GM21737 (cell line): ENCODE results near the gene PLG.
"Not testable (repeated sequence)": the region's sequence is repeated elsewhere in the genome, so short reads cannot be mapped to it uniquely, and the experiment has no call there.

Experiments used
- ATAC-seq: cut with Tn5 transposase; IDR thresholded peaks from one replicate; pipeline ENCODE4 v1.9.1; 2021; ENCODE audit warnings: mild to moderate bottlenecking, moderate library complexity; ENCODE audit not compliant: unreplicated experiment

PLG gene

DNA sequence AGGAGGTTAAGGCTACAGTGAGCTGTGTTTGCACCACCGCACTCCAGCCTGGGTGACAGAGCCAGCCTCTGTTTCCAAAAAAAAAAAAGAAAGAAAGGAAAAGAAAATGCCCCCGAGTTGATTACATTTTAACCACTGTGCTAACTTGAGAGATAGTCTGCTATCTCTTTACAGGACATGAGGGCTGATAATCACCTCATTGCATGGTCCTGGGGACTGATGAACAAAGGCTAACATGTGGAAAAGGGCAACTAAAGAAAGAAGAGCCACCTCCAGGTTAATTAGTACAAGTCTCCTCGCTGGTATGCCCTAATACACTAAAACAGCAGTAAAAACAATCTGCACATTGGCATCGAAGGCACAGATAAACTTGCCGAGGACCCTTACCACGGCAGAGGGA lies 4.2 kb upstream of the PLG start:
- ATAC-seq, result no peak

DNA sequence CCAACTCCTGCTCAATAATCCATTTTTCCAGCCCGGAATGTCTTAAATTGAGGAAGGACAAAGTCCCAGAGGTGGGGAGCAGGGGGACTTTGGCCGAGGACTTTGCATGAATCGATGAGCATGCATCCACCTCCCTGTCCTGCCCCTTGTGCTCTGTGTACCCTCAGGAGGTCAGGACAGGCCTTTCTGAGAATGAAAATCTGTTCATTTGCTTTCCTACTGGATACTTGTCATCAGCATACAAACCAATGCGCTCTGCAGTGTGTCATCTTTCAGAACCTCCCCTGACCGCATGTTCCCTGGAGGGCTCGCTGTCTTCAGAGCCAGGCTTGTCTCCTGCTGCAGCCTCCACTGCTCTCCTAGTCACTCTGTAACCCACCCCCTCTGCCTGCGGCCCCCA lies 2.6 kb downstream of the PLG start:
- not testable (repeated sequence) for ATAC-seq

DNA sequence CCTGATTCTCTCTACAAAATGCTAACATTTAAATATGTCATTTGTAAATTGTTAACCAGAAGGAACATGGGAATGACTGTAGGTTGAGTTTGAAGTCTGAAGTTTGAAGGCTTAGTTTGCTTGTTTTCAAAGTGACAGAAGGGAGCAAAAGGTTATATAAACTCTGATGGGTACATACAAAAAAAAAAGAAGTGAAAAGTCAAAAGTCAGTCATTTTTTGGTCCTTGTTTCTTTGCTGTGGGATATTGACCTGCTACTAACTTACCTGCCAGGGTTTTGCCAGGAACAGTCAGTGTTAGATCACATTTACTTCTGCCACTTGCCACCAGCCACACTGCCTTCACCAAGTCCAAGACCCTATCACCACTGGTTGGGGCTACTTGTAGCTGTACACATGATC lies 6.9 kb downstream of the PLG start:
- not testable (repeated sequence) for ATAC-seq

DNA sequence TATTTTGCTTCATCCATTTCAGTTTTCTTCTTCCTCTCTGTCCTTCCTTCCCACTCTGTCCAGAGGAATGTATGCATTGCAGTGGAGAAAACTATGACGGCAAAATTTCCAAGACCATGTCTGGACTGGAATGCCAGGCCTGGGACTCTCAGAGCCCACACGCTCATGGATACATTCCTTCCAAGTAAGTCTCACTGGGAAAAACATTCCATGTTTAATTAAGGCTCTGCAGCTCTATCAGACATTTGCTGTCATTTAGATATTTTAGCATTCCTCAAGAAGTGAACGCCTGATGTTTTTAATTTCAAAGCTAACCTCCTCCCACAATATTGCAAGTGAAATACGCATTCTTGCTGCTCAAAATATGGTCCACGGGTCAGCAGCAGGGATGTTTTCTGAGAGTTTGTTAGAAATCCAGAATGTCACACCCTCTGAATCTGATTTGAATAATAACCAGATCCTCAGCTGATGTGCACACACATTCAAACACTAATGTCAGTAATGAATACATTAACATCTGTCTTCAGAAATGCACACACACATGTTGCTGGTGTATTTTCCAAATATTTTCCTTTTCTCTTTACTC lies 12.8 kb downstream of the PLG start:
- ATAC-seq, result no peak

DNA sequence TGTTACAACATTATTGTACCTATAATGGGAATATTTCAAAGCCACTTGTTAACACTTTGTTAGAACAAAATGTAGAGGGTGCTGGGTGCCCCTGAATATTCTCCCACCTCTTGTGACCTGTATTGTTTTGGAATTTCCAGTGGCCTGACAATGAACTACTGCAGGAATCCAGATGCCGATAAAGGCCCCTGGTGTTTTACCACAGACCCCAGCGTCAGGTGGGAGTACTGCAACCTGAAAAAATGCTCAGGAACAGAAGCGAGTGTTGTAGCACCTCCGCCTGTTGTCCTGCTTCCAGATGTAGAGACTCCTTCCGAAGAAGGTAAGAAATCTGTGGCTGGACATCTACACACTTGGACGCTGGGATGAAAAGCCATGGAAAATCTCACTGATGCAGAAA lies 28.9 kb downstream of the PLG start:
- no peak for ATAC-seq

DNA sequence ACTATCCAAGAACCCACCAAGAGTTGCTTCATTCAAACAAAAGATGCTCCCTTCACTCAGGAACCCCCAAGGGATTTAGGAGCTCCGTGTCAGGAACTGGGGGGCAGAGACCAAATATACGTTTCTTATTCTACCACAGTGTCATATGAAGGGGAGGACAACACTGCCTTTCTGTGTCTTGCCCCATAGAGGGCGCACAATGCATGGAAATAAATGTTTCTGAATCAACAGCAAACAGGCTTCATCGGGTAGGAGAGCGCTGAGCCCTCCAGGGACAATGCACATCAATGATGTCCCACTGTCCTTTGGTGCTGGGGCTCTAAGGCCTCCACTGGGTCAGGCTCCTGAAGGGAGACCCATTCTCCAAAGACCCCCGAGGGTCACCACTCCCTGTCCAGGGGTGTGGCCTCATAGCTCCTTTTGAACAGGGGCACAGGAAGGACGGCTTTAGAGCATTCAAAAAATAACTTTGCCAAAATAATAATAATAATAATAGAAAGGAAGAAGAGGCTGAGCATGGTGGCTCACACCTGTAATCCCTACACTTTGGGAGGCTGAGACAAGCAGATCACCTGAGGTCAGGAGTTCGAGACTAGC lies 31.1 kb downstream of the PLG start:
- ATAC-seq, result no peak

DNA sequence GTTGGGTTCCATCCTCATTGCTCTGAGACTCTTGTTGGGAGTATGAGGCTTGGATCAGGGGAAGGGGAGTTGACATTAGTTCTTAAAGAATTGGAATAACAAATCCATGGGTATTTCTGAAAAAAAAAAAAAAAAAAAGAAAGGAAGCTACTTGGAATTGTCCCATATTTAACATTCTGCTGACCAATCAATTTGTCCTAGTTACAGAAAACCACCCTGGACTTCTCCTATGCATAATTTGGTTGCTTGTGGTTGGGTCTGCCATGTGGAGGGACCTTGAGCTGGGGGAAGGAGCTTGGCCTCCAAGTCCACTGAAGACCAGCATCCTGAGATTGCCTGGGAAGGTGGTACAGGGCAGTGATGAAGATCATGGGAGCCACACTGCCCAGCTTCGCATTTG lies 32.6 kb downstream of the PLG start:
- ATAC-seq, result no peak

DNA sequence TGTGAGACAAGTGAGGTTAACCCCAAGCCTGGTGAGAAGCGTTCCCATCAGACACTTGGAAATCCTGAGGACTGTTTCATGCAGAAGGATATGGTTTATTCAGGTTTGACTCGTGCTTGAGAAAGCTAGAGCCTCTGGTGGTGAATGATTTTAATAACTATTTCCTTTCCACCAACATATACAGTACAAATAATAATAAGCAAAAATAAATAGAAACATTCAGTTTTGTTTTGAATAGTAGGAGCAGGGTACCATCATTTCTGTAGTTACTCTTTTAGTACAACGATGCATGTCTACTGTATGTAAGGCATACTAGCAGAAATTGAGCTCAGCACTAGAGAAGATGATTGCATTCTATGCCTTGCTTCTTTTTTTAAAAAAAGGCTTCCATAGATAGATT lies 33.5 kb downstream of the PLG start:
- peak; percentile 60 for ATAC-seq

DNA sequence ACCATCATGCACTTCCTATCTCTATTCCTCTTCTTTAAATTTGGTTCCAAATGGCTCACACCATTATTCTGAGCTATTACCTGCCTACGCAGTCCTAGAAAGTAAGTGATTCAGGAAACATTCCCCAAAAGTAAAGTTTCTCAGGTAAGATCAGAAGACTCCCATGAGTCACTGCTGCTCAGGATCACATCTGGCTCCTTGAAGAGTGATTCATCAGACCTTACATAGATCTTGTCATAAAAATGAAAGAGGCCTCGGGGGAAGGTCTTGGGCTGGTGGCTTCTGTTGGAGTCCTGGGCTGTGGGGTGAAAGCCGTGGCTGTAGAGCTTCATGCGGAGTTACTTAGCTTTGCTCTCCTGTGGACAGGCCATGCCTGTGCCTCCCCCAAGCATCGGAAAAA lies 35.9 kb downstream of the PLG start:
- no peak for ATAC-seq

DNA sequence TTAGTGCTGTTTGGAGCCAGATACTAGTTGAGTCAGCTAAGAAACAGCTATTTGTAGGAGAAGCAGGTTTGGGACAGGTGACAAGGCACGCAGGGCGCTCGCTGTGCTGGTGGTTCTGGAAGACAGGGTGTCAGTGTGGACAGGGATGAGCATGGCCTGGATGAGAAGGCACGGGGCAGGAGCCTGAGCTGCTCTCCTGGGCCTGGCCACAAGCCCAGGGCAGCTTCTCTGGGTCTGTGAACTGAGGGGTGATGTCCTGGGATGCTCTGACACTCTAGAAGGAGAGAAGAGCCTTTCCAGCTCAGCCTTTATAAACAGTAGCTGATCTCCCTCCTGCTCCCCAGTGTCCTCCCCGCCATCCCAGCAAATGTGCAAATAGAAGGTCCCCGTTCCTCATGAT lies 37.9 kb downstream of the PLG start:
- no peak for ATAC-seq

DNA sequence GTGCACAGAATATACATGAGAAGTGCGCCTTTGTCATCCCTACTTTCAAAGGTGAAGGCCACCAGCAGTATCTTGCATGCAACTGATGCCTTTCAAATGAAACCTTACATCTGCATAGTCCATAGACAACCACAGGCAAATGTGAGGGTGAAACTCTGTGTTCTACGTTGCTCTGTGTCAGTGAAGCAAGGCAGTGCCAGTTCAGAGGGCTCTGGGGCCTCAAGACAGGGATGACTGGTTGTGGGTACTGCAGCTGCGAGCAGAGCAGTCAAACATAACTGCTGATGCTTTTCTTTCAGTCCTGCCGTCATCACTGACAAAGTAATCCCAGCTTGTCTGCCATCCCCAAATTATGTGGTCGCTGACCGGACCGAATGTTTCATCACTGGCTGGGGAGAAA lies 39.0 kb downstream of the PLG start:
- peak; percentile 98 for ATAC-seq

DNA sequence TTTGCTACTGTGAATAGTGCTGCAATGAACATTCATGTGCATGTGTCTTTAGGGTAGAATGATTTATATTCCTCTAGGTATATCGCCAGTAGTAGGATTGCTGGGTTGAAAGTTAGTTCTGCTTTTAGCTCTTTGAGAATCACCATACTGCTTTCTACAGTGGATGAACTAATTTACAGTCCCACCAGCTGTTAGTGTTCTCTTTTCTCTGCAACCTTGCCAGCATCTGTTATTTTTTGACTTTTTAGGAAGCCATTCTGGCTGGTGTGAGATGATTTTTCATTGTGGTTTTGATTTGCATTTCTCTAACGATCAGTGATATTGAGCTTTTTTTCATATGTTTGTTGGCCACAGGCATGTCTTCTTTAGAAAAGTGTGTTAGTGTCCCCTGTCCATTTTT lies 40.0 kb downstream of the PLG start:
- peak; percentile 48 for ATAC-seq

DNA sequence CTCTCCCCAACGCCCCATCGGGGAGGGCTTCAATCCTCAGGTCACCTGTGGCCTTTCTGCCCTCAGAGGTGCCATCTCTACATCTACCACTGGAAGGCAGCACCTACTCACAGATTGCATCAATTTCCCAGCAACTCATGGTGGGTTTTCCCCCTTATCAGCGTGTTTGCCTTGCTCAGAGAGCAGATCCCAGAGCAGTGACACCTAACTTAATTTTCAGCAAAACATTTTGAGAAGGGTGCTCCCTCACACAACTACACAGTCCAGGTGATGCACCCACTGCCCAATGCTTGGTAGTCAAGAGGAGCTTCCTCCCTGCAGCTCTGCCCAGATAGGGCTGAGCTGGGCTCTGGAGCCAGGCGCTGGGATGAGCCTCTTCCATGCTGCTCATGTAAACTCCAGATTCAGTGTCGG lies 48.2 kb downstream of the PLG start:
- peak; percentile 77 for ATAC-seq

DNA sequence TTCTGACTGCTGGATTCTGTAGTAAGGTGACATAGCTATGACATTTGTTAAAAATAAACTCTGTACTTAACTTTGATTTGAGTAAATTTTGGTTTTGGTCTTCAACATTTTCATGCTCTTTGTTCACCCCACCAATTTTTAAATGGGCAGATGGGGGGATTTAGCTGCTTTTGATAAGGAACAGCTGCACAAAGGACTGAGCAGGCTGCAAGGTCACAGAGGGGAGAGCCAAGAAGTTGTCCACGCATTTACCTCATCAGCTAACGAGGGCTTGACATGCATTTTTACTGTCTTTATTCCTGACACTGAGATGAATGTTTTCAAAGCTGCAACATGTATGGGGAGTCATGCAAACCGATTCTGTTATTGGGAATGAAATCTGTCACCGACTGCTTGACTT lies 51.2 kb downstream of the PLG start:
- ATAC-seq, result not testable (repeated sequence)

DNA sequence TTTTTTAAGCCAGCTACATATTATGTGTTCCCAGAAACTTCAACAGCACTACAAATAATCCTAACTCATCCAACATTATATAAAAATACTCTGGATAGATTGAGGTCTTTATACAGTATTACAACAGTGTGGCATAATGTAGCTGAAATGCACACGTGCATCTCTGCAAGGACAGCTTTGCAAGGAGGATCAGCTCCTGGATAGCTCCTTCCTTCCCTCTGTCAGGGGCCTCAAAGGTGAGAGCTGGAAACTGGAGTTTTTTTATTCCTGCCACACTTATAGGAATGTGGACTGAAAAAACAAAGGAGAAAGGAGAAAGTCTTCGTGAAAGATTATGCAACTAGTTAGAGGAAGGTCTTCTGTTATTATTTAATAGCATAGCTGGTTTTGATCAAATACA lies 53.1 kb downstream of the PLG start:
- ATAC-seq, result no peak

DNA sequence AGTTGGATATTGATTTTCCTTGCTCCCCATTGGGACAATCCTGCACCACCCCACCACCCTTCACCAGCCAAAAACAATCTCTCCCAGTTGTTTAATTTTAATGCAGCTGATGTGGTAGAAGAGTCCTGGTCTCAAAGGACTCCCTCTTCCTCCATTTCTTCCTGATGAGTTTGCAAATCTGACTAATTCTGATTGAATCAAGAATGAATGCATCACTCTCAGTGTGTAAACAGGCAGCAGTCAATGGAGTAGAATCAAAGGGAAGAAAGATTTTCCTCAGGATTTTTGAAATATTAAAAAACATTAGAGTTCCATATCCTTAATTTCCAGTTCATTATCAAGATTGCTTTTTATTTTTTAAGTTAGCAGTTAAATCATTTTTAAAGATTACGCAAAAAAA lies 54.0 kb downstream of the PLG start:
- ATAC-seq, result no peak

DNA sequence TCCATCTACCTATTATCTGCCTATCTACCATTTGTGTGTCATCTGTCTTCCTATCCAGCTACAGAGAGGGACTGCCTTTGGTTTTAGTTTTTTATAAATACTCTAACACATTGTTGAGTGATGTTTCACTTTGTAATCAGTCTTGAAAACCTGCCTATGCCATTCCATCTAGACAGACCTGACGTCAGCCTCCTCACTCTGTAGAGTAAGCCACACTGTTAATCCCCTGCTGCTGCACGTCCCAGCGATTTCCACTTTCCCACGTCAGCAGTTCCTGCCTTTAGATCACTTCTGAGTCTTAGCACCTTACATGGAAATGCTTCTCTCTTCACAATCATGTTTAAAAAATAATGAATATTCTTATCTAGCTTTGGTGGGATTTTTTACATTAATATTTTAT lies 54.8 kb downstream of the PLG start:
- ATAC-seq, result no peak

DNA sequence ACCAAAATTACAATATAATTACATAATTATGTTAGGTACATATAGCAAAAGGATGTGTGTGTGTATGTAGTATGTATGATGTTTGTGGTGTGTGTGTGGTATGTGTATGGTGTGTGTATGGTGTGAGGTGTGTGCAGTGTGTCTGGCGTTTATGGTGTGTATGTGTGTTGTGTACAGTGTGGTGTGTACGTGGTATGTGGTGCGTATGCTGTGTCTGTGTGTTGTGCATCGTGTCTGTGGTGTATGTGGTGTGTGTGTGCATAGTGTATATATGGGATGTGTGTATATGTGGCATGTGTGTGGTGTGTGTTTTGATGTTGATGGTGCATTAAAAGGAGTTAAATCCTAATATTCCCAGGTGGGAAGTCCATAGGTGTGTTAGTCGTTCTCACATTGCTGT lies 62.8 kb downstream of the PLG start:
- ATAC-seq, result no peak

DNA sequence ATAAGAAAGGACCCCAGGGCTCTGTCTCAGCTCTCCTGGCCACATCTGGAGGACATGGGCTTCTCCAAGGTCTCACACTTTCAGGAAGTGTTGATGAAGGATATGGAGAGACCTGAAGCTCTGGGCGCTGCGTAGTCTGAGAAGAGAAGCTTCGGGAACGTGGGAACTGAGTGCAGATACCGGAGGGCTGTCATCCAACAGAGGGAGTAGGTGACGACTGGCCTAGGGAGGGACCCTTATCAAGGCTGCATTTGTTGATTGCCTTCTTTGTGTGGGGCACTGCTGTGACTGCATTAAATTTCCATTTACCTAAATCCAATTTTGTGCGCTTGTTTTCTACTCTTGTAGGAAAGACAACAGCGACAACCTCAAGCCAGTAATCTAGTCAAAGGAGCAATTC lies 63.4 kb downstream of the PLG start:
- no peak for ATAC-seq

DNA sequence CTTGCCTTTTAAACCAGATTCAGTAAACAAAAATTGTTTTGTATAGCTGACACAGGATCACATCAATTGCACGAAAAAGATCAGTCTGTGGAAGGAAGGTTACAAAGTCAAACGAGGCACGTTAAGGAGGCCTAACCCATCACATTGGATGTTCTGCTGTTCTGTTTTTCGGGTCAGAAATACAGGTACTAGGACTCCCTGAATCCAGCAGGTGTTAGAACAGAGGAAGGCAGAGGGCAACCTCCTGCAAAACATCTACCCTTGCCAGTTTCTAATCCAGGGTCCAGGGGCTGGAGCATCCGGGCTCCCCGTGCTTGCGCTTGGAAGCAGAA lies 64.6 kb downstream of the PLG start:
- no peak for ATAC-seq

DNA sequence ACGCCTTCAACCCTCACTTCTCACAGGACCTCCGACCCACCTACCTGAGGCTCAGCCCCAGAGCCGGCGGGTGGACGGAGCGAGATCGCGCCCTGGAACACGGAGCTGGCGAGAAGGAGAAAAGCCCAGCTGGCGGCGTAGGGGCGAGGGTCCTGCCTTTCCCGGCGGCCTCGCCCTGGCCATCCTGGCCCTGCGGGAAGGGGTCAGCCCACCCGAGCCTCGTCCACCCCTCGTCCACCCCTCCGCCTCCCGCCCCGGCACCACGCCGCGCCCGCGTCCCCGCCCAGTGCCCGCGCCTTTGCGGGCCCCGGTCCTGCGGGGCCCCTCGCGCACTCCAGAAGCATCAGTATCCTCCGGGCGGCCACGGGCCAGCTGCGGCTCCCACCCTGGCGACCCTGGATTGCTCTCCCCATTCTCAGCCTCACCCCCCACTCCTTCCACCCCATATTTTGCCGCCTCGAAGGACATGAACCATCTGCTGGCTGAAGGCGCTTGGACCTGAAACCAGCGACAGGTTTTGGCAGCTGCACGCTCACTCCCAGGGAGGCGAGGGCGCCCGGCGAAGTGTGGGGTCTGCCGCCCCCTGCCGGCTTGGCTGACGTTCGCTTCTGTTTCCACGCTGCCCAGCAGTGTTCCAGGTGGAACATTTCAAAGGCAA lies 65.1 kb downstream of the PLG start:
- peak; percentile 99 for ATAC-seq

DNA sequence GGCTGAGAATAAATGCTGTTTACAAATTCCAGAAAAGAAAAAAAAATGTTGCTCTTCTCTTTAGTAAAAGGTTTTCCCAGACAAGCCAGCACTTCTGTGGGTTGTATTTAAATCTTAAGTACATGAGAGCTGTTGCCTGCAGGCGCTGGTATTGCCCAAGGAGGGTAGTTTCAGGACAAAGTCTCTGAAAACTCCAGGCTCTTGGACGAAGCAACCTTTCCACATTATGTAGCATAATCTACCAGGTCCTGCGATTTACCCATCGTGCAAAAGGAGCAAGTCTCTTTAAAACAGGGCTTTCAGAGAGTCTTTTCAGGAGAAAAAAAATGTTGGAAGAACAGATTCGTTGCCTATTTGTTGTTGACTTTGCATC lies 65.6 kb downstream of the PLG start:
- ATAC-seq, result no peak

DNA sequence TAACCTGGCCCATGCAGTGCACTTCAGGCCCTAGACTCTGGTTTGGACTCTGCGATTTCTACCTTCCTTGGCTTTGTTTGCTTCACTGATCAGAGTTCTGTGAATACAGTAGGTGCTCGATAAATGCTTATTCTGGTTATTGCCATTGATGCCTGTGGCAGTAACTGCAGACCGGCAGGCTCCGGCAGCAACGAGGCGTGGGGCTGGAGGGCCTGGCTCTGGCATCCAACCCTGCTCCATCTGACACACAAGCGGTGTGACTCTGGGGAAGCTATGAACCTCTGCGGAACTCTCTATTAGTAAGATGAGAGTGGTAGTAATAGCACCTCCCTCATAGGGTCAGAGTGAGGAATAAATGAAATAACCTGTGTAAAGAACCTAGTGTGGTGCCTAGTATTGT lies 66.1 kb downstream of the PLG start:
- no peak for ATAC-seq
